Activated naive CD4-positive, alpha-beta T cell treated with anti-CD3 and anti-CD28 coated beads, Interleukin-2, amount 10 ng/mL, durations not matched to agents 5 hours and 36 hours (primary cell): ENCODE data around the gene CAPN6. TPM values are rescaled to one million over a fixed set of nuclear protein-coding genes. Genes with fewer than 3 reads are reported as not detected.

ENCODE experiments used
- total RNA-seq, 2 experiments: library from RNA; stranded (reverse); gene quantifications; one replicate each; pipeline ENCODE4 v1.2.3, GENCODE V29; 2021

The CAPN6 gene, protein sequence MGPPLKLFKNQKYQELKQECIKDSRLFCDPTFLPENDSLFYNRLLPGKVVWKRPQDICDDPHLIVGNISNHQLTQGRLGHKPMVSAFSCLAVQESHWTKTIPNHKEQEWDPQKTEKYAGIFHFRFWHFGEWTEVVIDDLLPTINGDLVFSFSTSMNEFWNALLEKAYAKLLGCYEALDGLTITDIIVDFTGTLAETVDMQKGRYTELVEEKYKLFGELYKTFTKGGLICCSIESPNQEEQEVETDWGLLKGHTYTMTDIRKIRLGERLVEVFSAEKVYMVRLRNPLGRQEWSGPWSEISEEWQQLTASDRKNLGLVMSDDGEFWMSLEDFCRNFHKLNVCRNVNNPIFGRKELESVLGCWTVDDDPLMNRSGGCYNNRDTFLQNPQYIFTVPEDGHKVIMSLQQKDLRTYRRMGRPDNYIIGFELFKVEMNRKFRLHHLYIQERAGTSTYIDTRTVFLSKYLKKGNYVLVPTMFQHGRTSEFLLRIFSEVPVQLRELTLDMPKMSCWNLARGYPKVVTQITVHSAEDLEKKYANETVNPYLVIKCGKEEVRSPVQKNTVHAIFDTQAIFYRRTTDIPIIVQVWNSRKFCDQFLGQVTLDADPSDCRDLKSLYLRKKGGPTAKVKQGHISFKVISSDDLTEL
- total RNA-seq, result not detected

DNA sequence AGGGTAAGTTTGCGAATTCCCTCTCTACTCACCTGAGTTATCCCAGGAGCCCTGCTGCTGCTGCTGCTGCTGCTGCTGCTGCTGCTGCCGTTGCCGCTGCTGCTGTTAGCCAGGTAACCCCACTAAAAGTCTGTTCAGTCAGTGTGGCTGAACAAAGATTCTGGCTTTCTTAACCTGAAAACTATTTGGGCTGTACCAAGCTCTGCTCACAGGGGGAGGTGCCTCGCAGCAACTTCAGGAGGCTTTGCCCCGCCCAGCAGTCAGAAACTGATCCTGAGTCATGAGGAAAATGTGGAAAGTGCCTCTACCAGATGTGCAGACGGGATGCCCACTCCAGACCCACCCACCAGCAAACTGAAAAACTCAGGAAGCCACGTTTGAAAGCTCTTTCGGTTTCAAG, at the start of gene CAPN6:
Gene CAPN6 (minus strand): TSS at position 145 of the 400 bp plus-strand sequence. CDS start 6,547 bp downstream, outside the sequence.

Other genes starting within 250 kb of the CAPN6 start
- gene PAK3, start 174.3 kb downstream of the CAPN6 start, total RNA-seq, result under 1 TPM; 0.12 to 0.33 TPM
- gene DCX, start 141.7 kb upstream of the CAPN6 start, total RNA-seq, result not detected
- not detected for gene SERTM2, start 241.2 kb upstream of the CAPN6 start, total RNA-seq